ENCODE results near the gene DTNB. TPM values are rescaled to one million over a fixed set of nuclear protein-coding genes. Genes with fewer than 3 reads are reported as not detected.
"Not testable (repeated sequence)": the region's sequence is repeated elsewhere in the genome, so short reads cannot be mapped to it uniquely, and the experiment has no call there.

Gene DTNB
- 5.9 TPM for total RNA-seq
- long read RNA-seq, partial matches to known transcripts = 0 of 7 reads
- long read RNA-seq, other reads (novel, unspliced or antisense) = 7 of 7 reads

GRCh38 chr2:25673300-25674076 is at the start of gene DTNB:
DTNB (minus strand) TSS chr2:25673577; CDS start chr2:25652660, 20,917 bp downstream.
- intact Hi-C loops (cut with micrococcal nuclease) = no loop called here
- DNase-seq (peak; percentile 88), ATAC-seq (peak; percentile 93)

GRCh38 chr2:25722224-25722623 is 48.8 kb upstream of the DTNB start:
- ATAC-seq (no peak), DNase-seq (no peak)
- intact Hi-C loops (cut with micrococcal nuclease) = no loop called here

GRCh38 chr2:25720575-25720974 is 47.2 kb upstream of the DTNB start:
- intact Hi-C loops (cut with micrococcal nuclease) = no loop called here
- ATAC-seq (no peak), DNase-seq (no peak)

GRCh38 chr2:25714740-25715139 is 41.4 kb upstream of the DTNB start:
- intact Hi-C loops (cut with micrococcal nuclease) = no loop called here
- ATAC-seq = no peak
- no peak for DNase-seq

GRCh38 chr2:25712455-25712854 is 39.1 kb upstream of the DTNB start:
- ATAC-seq = no peak
- intact Hi-C loops (cut with micrococcal nuclease) = no loop called here

GRCh38 chr2:25711675-25712354 is 38.4 kb upstream of the DTNB start:
- intact Hi-C loops (cut with micrococcal nuclease) = no loop called here
- no peak for ATAC-seq
- no peak for DNase-seq

More at GRCh38 chr2:25712455-25712854, 39.1 kb upstream of the DTNB start:
- DNase-seq = no peak

GRCh38 chr2:25710750-25711149 is 37.4 kb upstream of the DTNB start:
- DNase-seq = no peak
- ATAC-seq = no peak
- intact Hi-C loops (cut with micrococcal nuclease) = no loop called here

- DNase-seq (no peak), ATAC-seq (no peak)
- intact Hi-C loops (cut with micrococcal nuclease) = no loop called here
Measured at GRCh38 chr2:25709349-25709748, 36.0 kb upstream of the DTNB start.

GRCh38 chr2:25707927-25708590 is 34.7 kb upstream of the DTNB start:
- intact Hi-C loops (cut with micrococcal nuclease) = no loop called here
- DNase-seq (no peak), ATAC-seq (no peak)

GRCh38 chr2:25705575-25705974 is 32.2 kb upstream of the DTNB start:
- ATAC-seq; DNase-seq; intact Hi-C loops (cut with micrococcal nuclease): not testable (repeated sequence)

- intact Hi-C loops (cut with micrococcal nuclease) = no loop called here
- ATAC-seq = no peak
Measured at GRCh38 chr2:25701801-25702200, 28.4 kb upstream of the DTNB start.

GRCh38 chr2:25700221-25700660 is 26.9 kb upstream of the DTNB start:
- DNase-seq = no peak
- intact Hi-C loops (cut with micrococcal nuclease) = no loop called here
- no peak for ATAC-seq

More at GRCh38 chr2:25701801-25702200, 28.4 kb upstream of the DTNB start:
- DNase-seq = no peak

GRCh38 chr2:25699216-25699615 is 25.8 kb upstream of the DTNB start:
- ATAC-seq = no peak
- intact Hi-C loops (cut with micrococcal nuclease) = no loop called here
- DNase-seq = no peak

- ATAC-seq = no peak
- DNase-seq = no peak
- intact Hi-C loops (cut with micrococcal nuclease) = no loop called here
Measured at GRCh38 chr2:25698752-25699151, 25.4 kb upstream of the DTNB start.

- intact Hi-C loops (cut with micrococcal nuclease) = no loop called here
- no peak for ATAC-seq
- DNase-seq = no peak
Measured at GRCh38 chr2:25697559-25698341, 24.4 kb upstream of the DTNB start.

GRCh38 chr2:25692737-25693445 is 19.5 kb upstream of the DTNB start:
- ATAC-seq (no peak), DNase-seq (no peak)
- intact Hi-C loops (cut with micrococcal nuclease) = no loop called here

GRCh38 chr2:25692143-25692542 is 18.8 kb upstream of the DTNB start:
- intact Hi-C loops (cut with micrococcal nuclease) = no loop called here
- ATAC-seq (peak; percentile 58), DNase-seq (no peak)

GRCh38 chr2:25690058-25690457 is 16.7 kb upstream of the DTNB start:
- ATAC-seq (no peak), DNase-seq (no peak)
- intact Hi-C loops (cut with micrococcal nuclease) = no loop called here

- DNase-seq (no peak), ATAC-seq (no peak)
- intact Hi-C loops (cut with micrococcal nuclease) = no loop called here
Measured at GRCh38 chr2:25688236-25688635, 14.9 kb upstream of the DTNB start.
